Vagina (tissue), 2 donors: ENCODE results near the gene GPRC5B. TPM values are rescaled to one million over a fixed set of nuclear protein-coding genes. Genes with fewer than 3 reads are reported as not detected.

Experiments
- DNase-seq, 2 donors: peaks; one replicate each; pipeline ENCODE4 v3.0.0-alpha.2; 2017; ENCODE audit errors: extremely low spot score in 2 of 2
- H3K27ac ChIP-seq: fragments of 200-600 bp; sonication (generic); one replicate; pipeline ENCODE4 v1.5.1; 2019
- H3K27me3 ChIP-seq: fragments of 200-600 bp; sonication (generic); one replicate; pipeline ENCODE4 v1.5.1; 2019
- H3K36me3 ChIP-seq, 2 donors: fragments of 200-600 bp; sonication (generic); one replicate each; pipeline ENCODE4 v1.5.1; 2017 to 2019
- H3K4me1 ChIP-seq: fragments of 200-600 bp; sonication (generic); one replicate; pipeline ENCODE4 v1.5.1; 2019
- H3K4me3 ChIP-seq, 2 donors: fragments of 200-600 bp; sonication (generic); 1 replicate in 1 of 2; 2 replicates in 1 of 2; pipeline ENCODE4 v1.5.1; 2016 to 2019
- H3K9me3 ChIP-seq: fragments of 200-600 bp; sonication (generic); one replicate; pipeline ENCODE4 v1.5.1; 2019
- POLR2A ChIP-seq, 2 donors: fragments of 450-650 bp; IDR thresholded peaks; one replicate each; pipeline ENCODE4 v1.6.1; 2017; ENCODE audit warnings: antibody characterized with exemption in 2 of 2, mild to moderate bottlenecking in 2 of 2, moderate library complexity in 2 of 2
- POLR2AphosphoS5 ChIP-seq, 2 donors: sonication (generic); formaldehyde crosslinking; IDR thresholded peaks; one replicate each; pipeline ENCODE4 v1.9.0; 2017; ENCODE audit warnings: antibody characterized with exemption in 2 of 2, mild to moderate bottlenecking in 2 of 2, low read depth in 1 of 2; ENCODE audit not compliant: insufficient read depth in 1 of 2
- intact Hi-C: fragments of 100-400 bp; cut with DNase I; formaldehyde crosslinking; loops from one replicate; pipeline ENCODE4 v1.15.1; 2023
- total RNA-seq: library from RNA; depleted of rRNA; stranded (reverse); fragments of >200 nt; gene quantifications from one replicate; pipeline ENCODE4 v1.2.3, GENCODE V29; 2016
- TF ChIP-seq, protein P1 (sequence below), 3 experiments: fragments of 450-650 bp in 2 of 3; fragments of 200-600 bp in 1 of 3; sonication (generic) in 1 of 3; IDR thresholded peaks; one replicate each; pipeline ENCODE4 v1.5.1; 2017 to 2019; ENCODE audit warnings: antibody characterized with exemption in 3 of 3, mild to moderate bottlenecking in 2 of 3, moderate library complexity in 2 of 3

The GPRC5B gene
- total RNA-seq, 1 donor from 2014 or later, result 44.7 TPM

GRCh38 chr16:19913340-19913645 is 28.6 kb upstream of the GPRC5B start:
- H3K27ac ChIP-seq, result no peak overlapping the region
- TF ChIP-seq POLR2A (IDR thresholded peaks at IDR 0.05) (no peak), POLR2AphosphoS5 (IDR thresholded peaks at IDR 0.05; ENCODE audit: insufficient read depth in 1 of 2, low read depth in 1 of 2) (no peak)
- TF ChIP-seq, protein P1, sequence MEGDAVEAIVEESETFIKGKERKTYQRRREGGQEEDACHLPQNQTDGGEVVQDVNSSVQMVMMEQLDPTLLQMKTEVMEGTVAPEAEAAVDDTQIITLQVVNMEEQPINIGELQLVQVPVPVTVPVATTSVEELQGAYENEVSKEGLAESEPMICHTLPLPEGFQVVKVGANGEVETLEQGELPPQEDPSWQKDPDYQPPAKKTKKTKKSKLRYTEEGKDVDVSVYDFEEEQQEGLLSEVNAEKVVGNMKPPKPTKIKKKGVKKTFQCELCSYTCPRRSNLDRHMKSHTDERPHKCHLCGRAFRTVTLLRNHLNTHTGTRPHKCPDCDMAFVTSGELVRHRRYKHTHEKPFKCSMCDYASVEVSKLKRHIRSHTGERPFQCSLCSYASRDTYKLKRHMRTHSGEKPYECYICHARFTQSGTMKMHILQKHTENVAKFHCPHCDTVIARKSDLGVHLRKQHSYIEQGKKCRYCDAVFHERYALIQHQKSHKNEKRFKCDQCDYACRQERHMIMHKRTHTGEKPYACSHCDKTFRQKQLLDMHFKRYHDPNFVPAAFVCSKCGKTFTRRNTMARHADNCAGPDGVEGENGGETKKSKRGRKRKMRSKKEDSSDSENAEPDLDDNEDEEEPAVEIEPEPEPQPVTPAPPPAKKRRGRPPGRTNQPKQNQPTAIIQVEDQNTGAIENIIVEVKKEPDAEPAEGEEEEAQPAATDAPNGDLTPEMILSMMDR (IDR thresholded peaks at IDR 0.05), result no peak
- no peaks in the 10 kb centered on the region for H3K4me1 ChIP-seq
- no peaks in the 10 kb centered on the region for H3K36me3 ChIP-seq
- no peaks in the 10 kb centered on the region for H3K27me3 ChIP-seq
- no peaks in the 10 kb centered on the region for H3K9me3 ChIP-seq
- H3K4me3 ChIP-seq, result no peak overlapping the region
- intact Hi-C loops, result no loop called here
- DNase-seq, result no peak

GRCh38 chr16:19912455-19913339 is 28.0 kb upstream of the GPRC5B start:
- H3K4me1 ChIP-seq, result no peaks in the 10 kb centered on the region
- H3K36me3 ChIP-seq, result no peaks in the 10 kb centered on the region
- no peaks in the 10 kb centered on the region for H3K27me3 ChIP-seq
- intact Hi-C loops, result no loop called here
- H3K4me3 ChIP-seq, result no peak overlapping the region
- DNase-seq, result no peak
- no peaks in the 10 kb centered on the region for H3K9me3 ChIP-seq
- no peak overlapping the region for H3K27ac ChIP-seq
- TF ChIP-seq, protein P1 (IDR thresholded peaks at IDR 0.05), result no peak
- TF ChIP-seq POLR2A (IDR thresholded peaks at IDR 0.05), result no peak
- TF ChIP-seq POLR2AphosphoS5 (IDR thresholded peaks at IDR 0.05; ENCODE audit: insufficient read depth in 1 of 2, low read depth in 1 of 2), result no peak

GRCh38 chr16:19911747-19912454 is 27.3 kb upstream of the GPRC5B start:
- DNase-seq, result no peak
- no peak overlapping the region for H3K27ac ChIP-seq
- no peaks in the 10 kb centered on the region for H3K4me1 ChIP-seq
- TF ChIP-seq POLR2AphosphoS5 (IDR thresholded peaks at IDR 0.05; ENCODE audit: insufficient read depth in 1 of 2, low read depth in 1 of 2) (no peak), POLR2A (IDR thresholded peaks at IDR 0.05) (no peak)
- TF ChIP-seq, protein P1 (IDR thresholded peaks at IDR 0.05), result no peak
- H3K9me3 ChIP-seq, result no peaks in the 10 kb centered on the region
- no peaks in the 10 kb centered on the region for H3K36me3 ChIP-seq
- intact Hi-C loops, result no loop called here
- H3K27me3 ChIP-seq, result no peaks in the 10 kb centered on the region
- no peak overlapping the region for H3K4me3 ChIP-seq

- Histone ChIP-seq H3K4me3 (no peak overlapping the region), H3K4me1 (no peaks in the 10 kb centered on the region), H3K27ac (no peak overlapping the region), H3K36me3 (no peaks in the 10 kb centered on the region), H3K27me3 (no peaks in the 10 kb centered on the region), H3K9me3 (no peaks in the 10 kb centered on the region)
- intact Hi-C loops, result no loop called here
- DNase-seq, result no peak
- TF ChIP-seq POLR2AphosphoS5 (IDR thresholded peaks at IDR 0.05; ENCODE audit: insufficient read depth in 1 of 2, low read depth in 1 of 2), result no peak
- TF ChIP-seq POLR2A (IDR thresholded peaks at IDR 0.05), result no peak
- TF ChIP-seq, protein P1 (IDR thresholded peaks at IDR 0.05), result no peak
Measured at GRCh38 chr16:19911204-19911603, 26.6 kb upstream of the GPRC5B start.
